HG03565 (cell line): ENCODE data around the gene ANKHD1.
"Not testable (repeated sequence)": the region's sequence is repeated elsewhere in the genome, so short reads cannot be mapped to it uniquely, and the experiment has no call there.

Experiments
- ATAC-seq: cut with Tn5 transposase; IDR thresholded peaks from one replicate; pipeline ENCODE4 v1.9.1; 2021; ENCODE audit warnings: mild to moderate bottlenecking, moderate library complexity; ENCODE audit not compliant: unreplicated experiment

Gene ANKHD1

GRCh38 chr5:140418862-140419520 is 17.4 kb downstream of the ANKHD1 start:
- no peak for ATAC-seq

DNA sequence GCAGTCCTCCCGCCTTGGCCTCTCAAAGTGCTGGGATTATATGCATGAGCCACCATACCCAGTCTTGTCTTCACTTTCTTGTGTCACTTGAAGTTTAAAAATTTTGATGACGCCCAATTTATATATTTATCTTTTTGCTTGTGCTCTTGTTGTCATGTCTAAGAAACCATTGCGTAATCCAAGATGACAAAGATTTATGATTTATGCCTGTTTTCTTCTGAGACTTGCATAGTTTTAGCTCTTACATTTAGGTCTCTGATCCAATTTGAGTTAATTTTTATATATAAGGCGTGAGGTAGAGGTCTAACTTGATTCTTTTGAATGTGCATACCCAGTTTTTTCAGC is 18.6 kb downstream of the ANKHD1 start:
- no peak for ATAC-seq

GRCh38 chr5:140420665-140421361 is 19.2 kb downstream of the ANKHD1 start:
- no peak for ATAC-seq

DNA sequence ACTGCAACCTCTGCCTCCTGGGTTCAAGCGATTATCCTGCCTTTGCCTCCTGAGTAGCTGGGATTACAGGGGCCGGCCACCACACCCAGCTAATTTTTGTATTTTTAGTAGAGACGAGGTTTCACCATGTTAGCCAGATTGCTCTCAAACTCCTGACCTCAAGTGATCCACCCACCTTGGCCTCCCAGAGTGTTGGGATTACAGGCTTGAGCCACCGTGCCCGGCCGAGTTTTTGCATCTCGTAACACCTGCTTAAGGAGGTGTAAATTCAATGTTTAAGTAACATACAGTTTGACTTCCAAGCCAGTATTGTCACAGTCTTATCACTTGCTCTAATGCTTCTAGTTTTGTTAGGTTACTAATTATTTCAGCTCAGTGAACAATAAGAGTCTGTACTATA is 19.7 kb downstream of the ANKHD1 start:
- ATAC-seq = not testable (repeated sequence)

DNA sequence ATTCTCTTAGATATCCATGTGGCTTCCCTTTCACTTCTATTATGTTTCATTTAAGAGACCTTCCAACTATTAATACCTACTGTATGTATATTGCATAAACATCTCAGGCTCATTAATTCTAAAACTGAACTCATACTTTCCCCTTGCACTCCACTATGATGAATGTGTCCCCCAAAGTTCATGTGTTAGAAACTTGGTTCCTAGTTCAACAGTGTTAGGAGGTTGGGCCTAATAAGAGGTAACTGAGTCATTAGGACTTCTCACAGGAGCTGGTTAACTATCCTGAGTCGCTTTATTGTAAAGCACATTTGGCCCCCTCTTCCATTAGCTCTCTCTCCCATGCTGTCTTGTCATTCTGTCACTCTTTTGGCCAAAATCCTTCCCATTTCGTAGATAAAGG is 22.0 kb downstream of the ANKHD1 start:
- ATAC-seq = no peak

- ATAC-seq = no peak
Observed at GRCh38 chr5:140424135-140424534, 22.5 kb downstream of the ANKHD1 start.

- not testable (repeated sequence) for ATAC-seq
Observed at GRCh38 chr5:140427726-140428125, 26.1 kb downstream of the ANKHD1 start.

- ATAC-seq = no peak
Observed at GRCh38 chr5:140429724-140430123, 28.1 kb downstream of the ANKHD1 start.

DNA sequence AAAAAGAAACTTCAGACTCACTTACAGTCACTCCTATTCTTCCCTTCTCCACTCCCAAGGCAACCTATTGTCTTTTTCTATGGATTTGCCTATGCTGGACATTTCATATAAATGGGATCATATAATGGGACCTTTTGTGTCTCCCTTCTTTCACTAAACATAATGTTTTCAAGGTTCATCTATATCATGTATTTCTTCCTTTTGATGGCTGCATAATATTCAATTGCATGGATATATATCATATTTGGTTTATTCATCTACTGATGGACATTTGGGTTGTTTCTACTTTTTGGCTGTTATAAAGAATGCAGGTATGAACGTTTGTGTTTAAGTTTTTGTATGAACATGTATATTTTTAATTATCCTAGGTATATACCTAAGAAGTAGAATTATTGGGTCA is 30.6 kb downstream of the ANKHD1 start:
- ATAC-seq = no peak

- no peak for ATAC-seq
Observed at GRCh38 chr5:140432916-140433315, 31.3 kb downstream of the ANKHD1 start.

- not testable (repeated sequence) for ATAC-seq
Observed at GRCh38 chr5:140457368-140457767, 55.7 kb downstream of the ANKHD1 start.

DNA sequence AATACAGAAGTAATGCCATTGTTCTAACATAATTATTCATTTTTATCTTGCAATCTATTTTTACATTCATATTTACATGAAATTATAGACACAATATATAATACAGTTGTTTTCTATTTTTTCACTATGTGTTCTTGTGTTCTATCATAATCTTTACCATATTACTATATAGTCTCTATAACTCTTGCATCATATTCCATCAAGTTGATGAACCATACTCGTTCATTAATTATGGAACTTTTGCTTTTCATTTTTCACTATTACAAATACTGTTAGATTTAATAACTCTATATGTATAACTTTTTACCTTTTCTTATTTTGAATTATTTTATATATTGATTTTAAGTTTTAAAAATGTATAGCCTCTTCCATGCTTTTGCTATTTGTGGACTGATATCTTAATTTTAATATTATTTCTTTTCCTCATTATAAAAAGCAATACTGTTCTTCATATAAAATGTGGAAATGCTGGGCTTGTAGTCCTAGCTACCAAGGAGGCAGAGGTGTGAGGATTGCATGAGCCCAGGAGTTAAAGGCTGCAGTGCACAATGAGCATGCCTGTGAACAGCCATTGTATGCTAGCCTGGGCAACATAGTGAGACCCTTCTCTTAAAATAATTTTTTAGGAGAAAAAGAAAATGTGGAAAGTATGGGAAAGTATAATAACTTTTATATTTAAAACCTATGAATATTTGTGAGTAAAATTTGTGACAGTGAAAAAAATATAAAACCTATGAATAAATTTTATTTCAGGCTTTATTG is 65.5 kb downstream of the ANKHD1 start:
- no peak for ATAC-seq

DNA sequence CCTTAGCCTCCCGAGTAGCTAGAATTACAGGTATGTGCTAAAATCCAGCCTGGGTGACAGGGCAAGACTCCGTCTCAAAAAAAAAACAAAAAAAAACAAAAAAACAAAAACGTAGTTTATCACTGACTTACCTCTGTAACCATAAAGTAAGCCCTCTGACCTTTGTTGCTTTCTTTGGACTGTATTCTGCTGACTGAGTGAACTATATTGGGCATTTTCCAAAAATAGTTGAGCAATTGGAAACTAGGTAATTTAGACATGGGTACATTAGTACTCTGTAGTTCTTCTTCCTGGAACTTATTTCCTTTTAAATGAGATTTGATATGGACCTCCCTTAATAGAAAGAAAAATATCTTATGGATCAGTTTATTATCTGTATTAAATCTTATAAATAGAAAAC is 66.6 kb downstream of the ANKHD1 start:
- ATAC-seq = no peak

- no peak for ATAC-seq
Observed at GRCh38 chr5:140469259-140469658, 67.6 kb downstream of the ANKHD1 start.

DNA sequence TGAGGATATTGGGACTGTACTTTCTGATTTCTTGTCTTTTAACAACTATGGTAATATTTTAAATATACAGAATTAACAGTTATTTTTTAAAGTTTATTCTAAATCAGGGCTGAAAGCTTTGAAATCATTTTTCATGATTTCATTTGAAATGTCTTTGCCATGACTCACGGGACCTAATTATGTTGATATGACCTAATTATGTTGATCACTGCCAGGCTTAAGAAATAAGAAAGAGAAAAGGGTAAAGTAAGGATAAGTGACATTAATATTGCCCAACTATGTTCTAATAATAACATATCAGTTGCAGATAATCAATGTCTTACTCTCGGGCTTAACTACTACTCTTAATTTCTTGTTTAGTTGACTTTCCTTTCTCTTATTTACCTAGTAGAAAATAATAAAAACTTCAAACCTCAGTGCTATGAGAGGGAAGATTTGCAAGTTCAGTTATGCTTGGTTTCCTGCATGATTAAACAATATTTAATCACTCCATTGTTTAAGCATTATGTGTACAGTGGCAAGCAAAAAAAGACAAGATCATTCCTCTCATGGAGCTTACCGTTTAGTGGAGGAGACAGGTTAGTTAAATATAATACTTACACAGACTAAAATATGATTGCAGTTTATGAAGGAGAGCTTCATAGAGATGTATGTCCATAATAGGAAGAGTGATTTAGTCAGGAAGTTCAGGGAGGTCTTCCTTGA is 78.8 kb downstream of the ANKHD1 start:
- no peak for ATAC-seq

- no peak for ATAC-seq
Observed at GRCh38 chr5:140481758-140482157, 80.1 kb downstream of the ANKHD1 start.

DNA sequence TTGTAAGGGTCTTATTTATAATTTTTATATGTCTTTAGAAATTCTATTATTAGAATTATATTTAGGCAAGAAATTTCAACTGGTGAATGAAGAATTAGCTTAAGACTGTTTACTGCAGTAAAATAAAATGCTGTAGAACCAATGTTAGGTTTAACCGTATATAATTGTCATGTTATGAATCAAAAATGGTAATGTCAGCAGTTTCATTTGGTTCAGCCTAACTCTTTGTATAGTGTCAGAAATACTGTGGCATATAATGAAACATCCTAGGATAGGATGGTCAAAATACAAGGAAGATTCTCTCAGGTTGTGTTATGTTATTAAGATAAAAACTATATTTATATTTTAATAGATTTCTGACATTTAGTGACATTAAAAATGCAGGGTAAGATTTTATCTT is 81.4 kb downstream of the ANKHD1 start:
- no peak for ATAC-seq

DNA sequence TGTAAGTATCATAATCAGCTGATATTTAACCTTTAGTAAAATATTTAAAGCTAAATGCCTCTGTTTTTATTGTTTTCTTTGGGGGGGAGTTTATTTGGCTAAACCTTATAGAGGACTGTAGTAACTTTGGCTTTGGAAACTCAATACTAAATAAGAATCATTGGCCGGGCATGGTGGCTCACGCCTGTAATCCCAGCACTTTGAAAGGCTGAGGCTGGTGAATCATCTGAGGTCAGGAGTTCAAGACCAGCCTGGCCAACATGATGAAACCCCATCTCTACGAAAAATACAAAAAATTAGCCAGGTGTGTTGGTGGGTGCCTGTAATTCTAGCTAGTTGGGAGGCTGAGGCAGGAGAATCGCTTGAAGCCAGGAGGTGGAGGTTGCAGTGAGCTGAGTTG is 86.5 kb downstream of the ANKHD1 start:
- ATAC-seq = not testable (repeated sequence)

DNA sequence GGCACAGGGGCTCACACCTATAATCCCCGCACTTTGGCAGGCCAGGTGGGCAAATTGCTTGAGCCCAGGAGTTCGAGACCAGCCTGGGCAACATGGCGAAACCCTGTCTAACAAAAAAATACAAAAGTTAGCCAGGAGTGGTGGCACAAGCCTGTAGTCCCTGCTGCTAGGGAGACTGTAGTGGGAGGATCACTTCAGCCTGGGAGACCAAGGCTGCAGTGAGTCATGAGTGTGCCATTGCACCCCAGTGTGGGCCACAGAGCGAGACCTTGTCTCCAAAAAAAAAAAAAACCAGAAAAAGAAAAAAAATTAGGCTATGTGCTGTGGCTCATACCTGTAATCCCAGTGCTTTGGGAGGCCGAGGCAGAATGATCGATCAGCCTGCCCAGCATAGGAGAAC is 87.3 kb downstream of the ANKHD1 start:
- no peak for ATAC-seq

DNA sequence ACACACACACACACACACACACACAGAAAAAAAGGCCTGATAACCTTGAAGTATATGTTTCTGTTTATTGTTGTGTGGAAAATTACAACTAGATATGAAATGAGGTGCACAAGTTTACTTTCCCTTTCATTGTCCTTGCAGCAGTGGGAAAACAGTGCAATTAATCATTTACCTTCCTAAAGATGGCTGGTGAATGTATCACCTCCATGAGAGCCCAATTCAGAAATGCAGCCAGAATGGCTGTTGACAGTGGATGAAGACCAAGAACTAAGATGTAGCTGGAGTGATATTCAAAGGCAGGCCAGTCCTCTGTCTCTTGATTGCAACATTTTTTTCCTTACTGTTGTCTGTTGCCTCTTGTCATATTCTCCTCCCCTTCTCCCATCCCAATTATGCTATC is 96.3 kb downstream of the ANKHD1 start:
- ATAC-seq = no peak

DNA sequence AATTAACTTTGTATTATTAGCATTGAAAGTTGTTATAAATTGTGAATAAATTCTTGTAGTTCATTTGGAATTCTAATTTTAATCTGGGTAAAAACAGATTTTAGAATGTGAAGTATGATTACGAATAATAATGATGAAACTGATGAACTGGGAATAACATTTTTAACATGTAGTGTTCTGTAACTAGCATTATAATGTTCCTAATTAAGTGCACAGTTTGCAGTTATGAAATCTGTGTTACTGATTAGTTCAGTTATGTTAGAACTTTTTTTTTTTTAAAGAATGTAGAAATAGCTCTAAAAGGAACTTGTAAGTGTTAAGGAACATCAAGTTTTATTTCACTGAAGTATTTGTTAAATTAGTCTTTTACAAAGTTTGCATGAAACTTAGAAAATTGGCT is 97.0 kb downstream of the ANKHD1 start:
- no peak for ATAC-seq
